DOHH2 (cell line): ENCODE measurements around the gene NQO2.

ENCODE experiments used
- EZH2phosphoT487 ChIP-seq: fragments of 200-600 bp; sonication (generic); IDR thresholded peaks from 2 replicates; pipeline ENCODE4 v1.6.1; 2017; ENCODE audit warnings: borderline replicate concordance, mild to moderate bottlenecking, antibody characterized with exemption, low read length, moderate library complexity, mixed read lengths
- TF ChIP-seq, protein P1 (sequence below): fragments of 200-600 bp; sonication (generic); IDR thresholded peaks from one replicate; pipeline ENCODE4 v1.5.1; 2014; ENCODE audit warnings: antibody characterized with exemption, mild to moderate bottlenecking, low read depth, low read length; ENCODE audit not compliant: poor library complexity, severe bottlenecking

DNA sequence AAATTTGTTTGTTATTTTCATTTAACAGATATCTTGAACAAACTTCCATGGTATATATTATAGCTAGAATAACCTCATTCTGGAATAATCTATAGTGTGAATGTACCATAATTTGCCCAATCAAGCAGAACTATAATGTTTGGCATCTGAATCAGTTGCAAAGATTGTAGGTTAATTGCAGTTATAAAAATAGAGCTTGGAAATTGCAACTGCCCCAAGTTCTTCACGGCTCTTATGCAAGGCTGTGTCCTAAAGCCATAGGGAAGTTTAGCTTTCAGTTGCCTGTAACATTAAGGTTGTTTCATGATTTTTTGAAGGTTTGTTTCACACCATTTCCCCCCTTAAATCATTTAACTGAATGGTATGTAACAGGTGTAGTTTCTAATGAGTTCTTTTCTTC is 19.4 kb downstream of the NQO2 start:
- TF ChIP-seq, protein P1, sequence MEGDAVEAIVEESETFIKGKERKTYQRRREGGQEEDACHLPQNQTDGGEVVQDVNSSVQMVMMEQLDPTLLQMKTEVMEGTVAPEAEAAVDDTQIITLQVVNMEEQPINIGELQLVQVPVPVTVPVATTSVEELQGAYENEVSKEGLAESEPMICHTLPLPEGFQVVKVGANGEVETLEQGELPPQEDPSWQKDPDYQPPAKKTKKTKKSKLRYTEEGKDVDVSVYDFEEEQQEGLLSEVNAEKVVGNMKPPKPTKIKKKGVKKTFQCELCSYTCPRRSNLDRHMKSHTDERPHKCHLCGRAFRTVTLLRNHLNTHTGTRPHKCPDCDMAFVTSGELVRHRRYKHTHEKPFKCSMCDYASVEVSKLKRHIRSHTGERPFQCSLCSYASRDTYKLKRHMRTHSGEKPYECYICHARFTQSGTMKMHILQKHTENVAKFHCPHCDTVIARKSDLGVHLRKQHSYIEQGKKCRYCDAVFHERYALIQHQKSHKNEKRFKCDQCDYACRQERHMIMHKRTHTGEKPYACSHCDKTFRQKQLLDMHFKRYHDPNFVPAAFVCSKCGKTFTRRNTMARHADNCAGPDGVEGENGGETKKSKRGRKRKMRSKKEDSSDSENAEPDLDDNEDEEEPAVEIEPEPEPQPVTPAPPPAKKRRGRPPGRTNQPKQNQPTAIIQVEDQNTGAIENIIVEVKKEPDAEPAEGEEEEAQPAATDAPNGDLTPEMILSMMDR, result no peak
- TF ChIP-seq EZH2phosphoT487, result no peak
